Astrocyte (in vitro differentiated cells and primary cell): ENCODE data around the gene SIGLEC6. TPM values are rescaled to one million over a fixed set of nuclear protein-coding genes. Genes with fewer than 3 reads are reported as not detected.

ENCODE experiments used
- DNase-seq: peaks from one replicate; pipeline ENCODE4 v3.0.0-alpha.2; 2010; ENCODE audit warnings: low read depth
- FAIRE-seq: peaks from 2 replicates; lab custom pipeline; 2011; peaks lifted over from hg19 to GRCh38; lab: Jason Lieb, UNC
- H2AFZ ChIP-seq: 2 replicates; pipeline ENCODE4 v1.6.0; 2012; ENCODE audit warnings: low read depth, low read length, inconsistent platforms
- H3K27ac ChIP-seq: 2 replicates; pipeline ENCODE4 v1.5.1; 2011; ENCODE audit warnings: low read depth, low read length, inconsistent platforms
- H3K27me3 ChIP-seq: 2 replicates; pipeline ENCODE4 v1.6.0; 2011; ENCODE audit warnings: low read length, inconsistent platforms; ENCODE audit not compliant: insufficient read depth
- H3K36me3 ChIP-seq: 2 replicates; pipeline ENCODE4 v1.5.1; 2011; ENCODE audit warnings: low read length, inconsistent platforms; ENCODE audit not compliant: insufficient read depth
- H3K4me1 ChIP-seq: 2 replicates; pipeline ENCODE4 v1.5.1; 2011; ENCODE audit warnings: low read length, inconsistent platforms; ENCODE audit not compliant: insufficient read depth
- H3K4me2 ChIP-seq: 2 replicates; pipeline ENCODE4 v1.6.0; 2012; ENCODE audit warnings: low read length, inconsistent platforms
- H3K4me3 ChIP-seq: 2 replicates; pipeline ENCODE4 v1.5.1; 2011; ENCODE audit warnings: low read depth, mild to moderate bottlenecking, low read length, inconsistent platforms; ENCODE audit not compliant: insufficient read depth
- H3K79me2 ChIP-seq: 2 replicates; pipeline ENCODE4 v1.6.0; 2012; ENCODE audit warnings: mild to moderate bottlenecking, low read length, inconsistent platforms; ENCODE audit not compliant: insufficient read depth
- H3K9ac ChIP-seq: 2 replicates; pipeline ENCODE4 v1.6.0; 2012; ENCODE audit warnings: mild to moderate bottlenecking, low read length, inconsistent platforms
- H3K9me3 ChIP-seq: 2 replicates; pipeline ENCODE4 v1.5.1; 2012; ENCODE audit warnings: low read depth, mild to moderate bottlenecking, low read length, inconsistent platforms; ENCODE audit not compliant: insufficient read depth
- H4K20me1 ChIP-seq: 2 replicates; pipeline ENCODE4 v1.6.0; 2012; ENCODE audit warnings: low read length, inconsistent platforms; ENCODE audit not compliant: insufficient read depth
- H3K27ac Mint-ChIP-seq: one replicate; pipeline ENCODE4 v1.8.0; 2021; ENCODE audit warnings: mild to moderate bottlenecking, mixed read lengths; ENCODE audit not compliant: unreplicated experiment
- H3K27me3 Mint-ChIP-seq: one replicate; pipeline ENCODE4 v1.8.0; 2021; ENCODE audit warnings: low read depth, mixed read lengths; ENCODE audit not compliant: unreplicated experiment
- H3K36me3 Mint-ChIP-seq: one replicate; pipeline ENCODE4 v1.8.0; 2021; ENCODE audit warnings: low read depth, mixed read lengths; ENCODE audit not compliant: unreplicated experiment
- H3K4me1 Mint-ChIP-seq: one replicate; pipeline ENCODE4 v1.8.0; 2021; ENCODE audit warnings: low read depth, mixed read lengths; ENCODE audit not compliant: unreplicated experiment
- H3K4me3 Mint-ChIP-seq: one replicate; pipeline ENCODE4 v1.8.0; 2021; ENCODE audit warnings: mild to moderate bottlenecking, moderate library complexity, mixed read lengths; ENCODE audit not compliant: unreplicated experiment
- H3K9me3 Mint-ChIP-seq: one replicate; pipeline ENCODE4 v1.8.0; 2021; ENCODE audit warnings: mild to moderate bottlenecking, mixed read lengths; ENCODE audit not compliant: unreplicated experiment
- CTCF ChIP-seq: IDR thresholded peaks from 2 replicates; pipeline ENCODE4 v1.5.1; 2011; ENCODE audit warnings: low read depth, mild to moderate bottlenecking, inconsistent platforms, low read length, moderate library complexity; ENCODE audit not compliant: insufficient read depth
- EZH2 ChIP-seq: IDR thresholded peaks from 2 replicates; pipeline ENCODE4 v1.6.1; 2012; ENCODE audit warnings: mild to moderate bottlenecking, low read length, inconsistent platforms; ENCODE audit not compliant: insufficient read depth
- total RNA-seq: library from RNA; stranded (reverse); gene quantifications from 2 replicates; pipeline ENCODE4 v1.2.1, GENCODE V29; 2021

Gene SIGLEC6
- total RNA-seq, 1 donor from 2014 or later = not detected

GRCh38 chr19:51497666-51498065 lies 33.8 kb downstream of the SIGLEC6 start:
- FAIRE-seq = no peak
- no peaks in the 10 kb centered on the region for H3K79me2 ChIP-seq
- Mint-ChIP-seq H3K9me3 (peaks cover 22% of the 10 kb centered on the region), H3K27ac (no peak overlapping the region), H3K4me1 (no peaks in the 10 kb centered on the region), H3K4me3 (no peak overlapping the region), H3K27me3 (peaks cover 7% of the 10 kb centered on the region), H3K36me3 (no peaks in the 10 kb centered on the region)
- H3K27ac ChIP-seq = no peak overlapping the region
- no peak overlapping the region for H3K4me2 ChIP-seq
- no peak for TF ChIP-seq EZH2
- TF ChIP-seq CTCF = no peak
- no peaks in the 10 kb centered on the region for H3K4me1 ChIP-seq
- H3K9me3 ChIP-seq = no peaks in the 10 kb centered on the region
- H2AFZ ChIP-seq = no peak overlapping the region
- DNase-seq = no peak
- no peak overlapping the region for H3K9ac ChIP-seq
- no peak overlapping the region for H3K4me3 ChIP-seq
- H3K27me3 ChIP-seq = no peaks in the 10 kb centered on the region
- no peaks in the 10 kb centered on the region for H3K36me3 ChIP-seq
- H4K20me1 ChIP-seq = no peaks in the 10 kb centered on the region

GRCh38 chr19:51493776-51494175 lies 37.7 kb downstream of the SIGLEC6 start:
- H3K79me2 ChIP-seq = no peaks in the 10 kb centered on the region
- no peaks in the 10 kb centered on the region for H3K36me3 ChIP-seq
- Mint-ChIP-seq H3K27ac (no peak overlapping the region), H3K4me1 (no peaks in the 10 kb centered on the region), H3K36me3 (no peaks in the 10 kb centered on the region), H3K27me3 (peaks cover 15% of the 10 kb centered on the region), H3K9me3 (peaks cover 19% of the 10 kb centered on the region), H3K4me3 (no peak overlapping the region)
- no peak overlapping the region for H2AFZ ChIP-seq
- no peak overlapping the region for H3K4me2 ChIP-seq
- H3K4me3 ChIP-seq = no peak overlapping the region
- FAIRE-seq (no peak), DNase-seq (no peak)
- no peak overlapping the region for H3K27ac ChIP-seq
- no peaks in the 10 kb centered on the region for H3K9me3 ChIP-seq
- TF ChIP-seq EZH2 (no peak), CTCF (no peak)
- H3K4me1 ChIP-seq = no peaks in the 10 kb centered on the region
- H4K20me1 ChIP-seq = no peaks in the 10 kb centered on the region
- no peaks in the 10 kb centered on the region for H3K27me3 ChIP-seq
- no peak overlapping the region for H3K9ac ChIP-seq

- TF ChIP-seq CTCF = no peak
- TF ChIP-seq EZH2 = no peak
- no peak for DNase-seq
- no peak for FAIRE-seq
- H3K27ac Mint-ChIP-seq = no peak overlapping the region
- H3K27me3 Mint-ChIP-seq = peaks cover 13% of the 10 kb centered on the region
- H3K4me1 Mint-ChIP-seq = no peaks in the 10 kb centered on the region
- no peak overlapping the region for H3K4me3 ChIP-seq
- H3K9me3 ChIP-seq = no peaks in the 10 kb centered on the region
- H2AFZ ChIP-seq = no peak overlapping the region
- no peaks in the 10 kb centered on the region for H3K27me3 ChIP-seq
- H3K4me3 Mint-ChIP-seq = no peak overlapping the region
- H3K36me3 Mint-ChIP-seq = no peaks in the 10 kb centered on the region
- no peaks in the 10 kb centered on the region for H4K20me1 ChIP-seq
- H3K9me3 Mint-ChIP-seq = peaks cover 13% of the 10 kb centered on the region
- H3K27ac ChIP-seq = no peak overlapping the region
- no peaks in the 10 kb centered on the region for H3K4me1 ChIP-seq
- no peak overlapping the region for H3K9ac ChIP-seq
- no peaks in the 10 kb centered on the region for H3K79me2 ChIP-seq
- no peaks in the 10 kb centered on the region for H3K36me3 ChIP-seq
- no peak overlapping the region for H3K4me2 ChIP-seq
Observed at GRCh38 chr19:51491586-51491985, 39.9 kb downstream of the SIGLEC6 start.
